HT-29 (cell line): Measurements from ENCODE around the gene ZSCAN20. TPM values are rescaled to one million over a fixed set of nuclear protein-coding genes. Genes with fewer than 3 reads are reported as not detected.

Experiments
- DNase-seq: peaks from one replicate; pipeline ENCODE4 v3.0.0-alpha.2; 2015; ENCODE audit warnings: low spot score
- total RNA-seq: library from RNA; depleted of rRNA; stranded (reverse); fragments of >200 nt; shearing (Covaris generic); gene quantifications from 2 replicates; pipeline ENCODE4 v1.2.3, GENCODE V29; 2014

ZSCAN20 gene
- total RNA-seq, 1 experiment from 2014 or later, result 4.2 TPM

DNA sequence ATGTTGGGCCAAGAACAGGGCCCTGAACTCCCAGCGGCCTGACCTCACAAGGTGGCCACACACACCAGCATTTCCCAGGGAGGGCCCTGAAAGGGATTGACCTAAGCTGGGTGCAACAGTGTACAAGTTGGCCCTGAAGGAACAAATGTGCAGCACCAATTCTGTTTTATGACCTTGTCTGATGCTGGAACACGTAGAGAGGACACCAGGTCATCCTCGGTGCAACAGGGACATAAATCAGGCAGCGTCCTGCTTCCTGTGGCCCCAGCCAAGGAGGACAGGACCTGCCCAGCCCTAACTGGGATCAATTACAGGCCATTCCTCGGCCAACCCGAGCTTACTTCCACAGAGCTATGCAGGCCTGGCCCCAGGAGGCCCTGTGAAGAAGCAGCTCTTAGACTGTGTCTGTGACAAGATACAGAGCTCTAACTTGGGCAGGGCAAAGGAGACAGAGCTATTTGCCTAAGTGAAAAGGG lies 28.7 kb upstream of the ZSCAN20 start:
- DNase-seq, result no peak

DNA sequence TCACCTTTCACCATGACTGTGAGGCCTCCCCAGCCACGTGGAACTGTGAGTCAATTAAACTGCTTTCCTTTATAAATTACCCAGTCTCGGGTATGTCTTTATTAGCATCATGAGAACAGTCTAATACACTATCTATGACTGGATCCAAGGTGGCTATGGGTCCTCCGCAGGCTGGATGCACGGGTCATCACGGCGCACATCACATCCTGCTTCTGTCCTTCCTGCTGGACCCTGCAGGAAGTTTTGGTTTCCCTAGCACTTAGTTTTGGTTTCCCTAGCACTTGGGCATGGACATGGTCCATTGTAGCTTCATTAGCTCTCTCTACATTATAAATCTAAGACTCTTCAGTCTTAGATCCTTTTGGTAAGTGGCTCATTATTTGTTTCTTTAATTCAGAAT lies 27.3 kb upstream of the ZSCAN20 start:
- no peak for DNase-seq

DNA sequence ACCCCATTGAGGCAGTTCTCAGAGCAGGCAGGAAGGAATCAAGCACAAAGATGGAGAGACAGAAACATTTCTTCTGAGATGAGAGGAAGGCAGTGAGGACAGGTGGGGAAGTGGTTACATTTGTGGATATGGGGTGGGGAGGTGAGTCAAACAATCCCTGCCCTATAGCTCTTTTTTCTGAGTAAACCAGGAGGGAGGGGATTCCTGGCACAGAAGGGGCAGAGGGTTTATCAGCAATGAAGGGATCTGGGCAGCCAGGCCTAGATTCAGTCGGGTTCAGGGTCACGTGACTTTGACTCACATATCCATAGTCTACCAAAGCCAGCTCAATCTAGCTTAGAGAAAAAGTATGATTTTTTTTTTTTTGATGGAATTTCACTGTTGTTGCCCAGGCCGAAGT lies 25.9 kb upstream of the ZSCAN20 start:
- DNase-seq, result no peak

DNA sequence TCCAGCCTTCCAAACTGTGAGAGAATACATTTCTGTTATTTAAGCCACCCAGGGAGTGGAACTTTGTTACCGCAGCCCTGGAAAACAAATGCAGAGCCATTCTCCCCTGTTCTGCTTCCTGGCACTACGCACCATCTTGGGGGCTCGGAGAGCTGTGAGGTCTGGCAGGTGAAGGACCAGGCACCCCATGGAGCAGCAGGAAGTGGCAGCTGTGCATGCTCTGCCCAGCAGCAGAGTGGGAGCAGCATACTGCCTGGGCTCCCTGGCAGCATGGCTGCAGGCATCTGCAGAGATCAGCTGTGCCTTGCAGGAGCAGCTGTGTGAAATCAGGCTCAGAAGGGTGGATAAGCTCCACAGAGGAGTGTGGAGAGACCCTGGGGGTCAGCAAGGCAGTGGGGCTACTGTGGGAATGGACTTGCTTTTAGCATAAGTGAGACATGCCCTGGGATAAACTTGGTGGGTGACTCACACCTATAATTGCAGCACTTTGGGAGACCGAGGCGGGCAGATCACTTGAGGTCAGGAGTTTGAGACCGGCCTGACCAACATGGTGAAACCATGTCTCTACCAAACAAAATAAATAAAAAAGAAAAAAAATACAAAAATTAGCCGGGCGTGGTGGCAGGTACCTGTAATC lies 17.7 kb upstream of the ZSCAN20 start:
- no peak for DNase-seq

DNA sequence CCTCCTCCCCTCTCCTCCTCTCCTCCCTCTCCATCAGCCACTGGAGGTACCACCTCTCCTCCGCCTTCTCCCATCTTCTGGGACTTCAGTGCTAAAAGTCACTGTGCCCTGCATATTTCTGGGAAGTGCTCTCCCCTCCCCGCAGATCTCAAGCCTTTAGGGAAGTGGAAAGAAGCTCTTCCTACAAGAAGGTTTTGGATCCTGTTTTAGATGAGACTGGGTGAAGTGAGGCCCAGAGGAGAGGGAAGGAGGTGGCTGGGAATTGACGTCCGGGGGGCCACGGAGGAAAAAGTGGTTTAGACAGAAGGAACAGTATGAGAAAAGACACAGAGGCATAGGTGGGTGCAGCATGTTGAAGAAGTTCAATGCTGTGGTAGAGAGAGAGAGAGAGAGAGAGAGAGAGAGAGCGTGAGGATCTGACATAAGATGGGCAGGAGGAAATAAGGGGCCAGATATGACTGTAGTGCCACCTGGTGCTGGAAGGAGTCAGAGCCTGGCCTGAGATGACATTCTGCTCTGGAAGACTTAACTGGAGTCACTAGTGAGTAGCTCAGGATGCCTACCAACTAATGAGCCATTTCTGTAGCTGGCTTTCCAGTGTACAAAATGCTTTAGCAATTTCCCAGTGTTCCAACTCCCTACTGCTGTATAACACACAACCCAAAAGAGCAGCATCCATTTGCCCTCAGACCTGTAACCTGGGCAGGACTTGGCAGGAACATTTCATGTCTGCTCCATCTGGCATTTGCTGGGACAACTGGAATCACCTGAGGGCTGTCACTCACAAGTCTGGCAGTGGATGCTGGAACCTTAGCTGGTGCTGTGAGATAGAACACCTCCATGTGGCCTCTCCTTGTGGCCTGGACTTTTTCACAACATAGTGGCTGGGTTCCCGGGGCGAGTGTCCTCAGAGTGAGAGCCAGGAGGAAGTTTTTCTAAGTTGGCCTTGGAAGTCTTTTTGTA lies 16.6 kb upstream of the ZSCAN20 start:
- peak; percentile 70 for DNase-seq

DNA sequence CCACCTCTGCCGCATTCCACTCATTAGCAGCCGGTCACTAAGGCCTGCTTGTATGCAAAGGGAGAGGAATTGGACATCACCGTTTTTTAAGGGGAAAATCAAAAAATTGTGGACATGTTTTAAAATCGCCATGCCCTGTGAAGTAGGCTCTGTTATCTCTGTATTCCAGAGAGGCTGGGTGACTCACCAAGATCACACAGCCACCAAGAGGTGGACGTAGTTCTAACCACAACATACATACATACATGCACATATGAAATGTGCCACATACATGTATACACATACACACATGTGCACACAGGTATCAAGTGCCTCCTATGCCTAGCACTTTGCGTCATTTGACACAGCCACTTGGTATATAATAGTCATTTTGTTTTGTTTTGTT lies 16.0 kb upstream of the ZSCAN20 start:
- DNase-seq, result no peak

DNA sequence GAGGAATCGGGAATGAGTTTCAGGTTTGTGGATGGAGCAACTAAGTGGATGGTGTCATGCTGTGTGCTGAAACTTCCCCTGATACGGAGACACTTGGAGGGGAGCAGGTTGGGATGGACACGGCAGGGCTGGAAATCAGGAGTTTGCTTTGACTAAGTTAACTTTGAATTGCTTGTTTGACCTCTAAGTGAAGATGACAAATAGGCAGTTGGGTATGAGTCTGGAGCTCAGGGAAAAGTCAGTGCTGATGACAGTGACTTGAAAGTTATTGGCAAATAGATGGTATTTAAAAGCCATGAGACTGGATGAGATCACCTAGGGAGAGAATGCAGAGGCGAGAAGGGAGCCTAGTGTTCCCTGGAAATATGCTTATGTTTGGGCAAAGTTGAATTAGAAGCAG lies 12.8 kb upstream of the ZSCAN20 start:
- DNase-seq, result no peak

DNA sequence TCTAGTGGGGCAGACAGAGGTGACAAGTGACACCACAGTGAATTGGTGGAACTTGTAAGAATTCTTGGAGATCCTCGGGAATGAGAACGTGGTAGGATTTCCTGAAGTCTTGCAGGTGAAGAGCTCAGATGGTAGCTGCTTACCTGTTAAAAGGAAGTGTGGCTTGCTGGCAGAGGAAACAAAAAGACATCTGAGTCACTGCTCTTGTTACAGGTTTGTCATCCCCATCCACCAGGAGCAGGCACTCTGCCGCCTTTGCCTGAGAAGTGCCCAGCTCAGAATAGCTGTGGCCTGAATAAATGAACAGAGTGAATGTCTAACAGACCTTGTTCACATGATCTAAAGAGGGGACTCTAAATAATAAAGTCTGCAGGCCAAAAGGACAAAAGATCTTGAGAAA lies 12.3 kb upstream of the ZSCAN20 start:
- no peak for DNase-seq

DNA sequence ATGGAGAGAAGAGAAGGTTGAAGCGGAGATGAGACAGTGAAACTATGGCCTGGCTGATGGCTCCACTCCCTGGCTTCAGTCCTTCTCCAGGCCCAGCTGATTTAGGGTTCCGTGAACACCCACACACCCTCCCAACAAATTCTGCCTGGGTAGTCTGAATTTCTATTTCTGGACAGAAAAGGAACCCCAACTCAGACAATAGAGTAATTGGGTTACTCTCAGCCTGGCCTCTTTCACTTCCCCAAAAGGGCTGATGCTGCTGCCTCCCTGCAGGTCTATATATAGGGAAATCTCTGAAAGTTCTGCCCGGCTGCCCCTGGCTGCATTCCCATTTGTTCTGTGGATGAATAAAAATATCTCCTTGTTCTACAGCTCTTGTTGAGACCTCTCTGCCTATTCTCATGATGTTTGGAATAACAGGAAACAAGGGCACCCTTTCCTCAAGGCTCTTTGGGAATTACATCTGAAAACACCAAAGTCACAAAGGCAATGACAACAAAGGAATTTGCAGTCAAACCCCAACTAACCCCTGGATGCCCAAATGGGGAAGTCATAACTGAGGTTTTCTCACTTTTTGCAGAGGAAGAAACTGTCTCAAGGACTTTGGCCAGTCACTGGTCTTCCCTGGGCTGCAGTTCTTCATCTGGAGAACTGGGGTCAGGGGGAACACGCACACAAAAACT lies 11.4 kb upstream of the ZSCAN20 start:
- DNase-seq, result no peak

DNA sequence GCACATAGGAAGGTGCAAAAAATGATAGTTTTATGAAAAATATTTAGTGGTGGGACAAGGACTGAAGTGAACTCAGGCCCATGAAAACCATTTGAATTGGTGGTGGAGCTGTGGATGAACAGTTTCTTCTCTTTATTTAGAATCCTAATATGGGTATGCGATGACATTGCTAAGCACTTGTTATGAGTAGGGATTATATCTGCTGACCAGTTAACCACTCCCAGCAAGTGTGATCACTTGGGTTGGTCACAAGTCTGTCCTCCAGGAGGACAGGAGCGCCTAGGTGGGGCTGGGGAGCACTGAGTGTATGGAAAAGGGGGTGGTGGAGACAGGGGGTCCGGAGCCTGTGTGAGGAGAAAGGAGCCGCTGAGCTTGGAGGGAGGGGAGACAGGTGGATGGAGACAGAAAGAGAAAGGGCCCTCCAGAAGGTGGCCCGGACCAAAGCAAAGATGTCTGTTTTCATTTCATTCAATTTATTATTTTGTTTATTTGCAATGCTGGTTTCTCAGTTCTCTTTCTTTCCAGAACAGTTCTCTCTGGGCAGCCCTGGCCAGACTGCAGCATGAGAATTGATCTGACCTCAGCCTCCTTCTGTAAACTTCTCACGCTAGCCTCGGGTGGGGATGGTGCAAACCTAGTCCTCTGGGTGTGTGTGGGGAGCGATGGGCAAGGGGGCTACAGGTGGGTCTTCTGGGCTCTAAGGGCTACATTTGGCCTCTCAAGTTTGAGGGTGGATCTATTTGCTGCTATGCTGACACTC lies 9.9 kb upstream of the ZSCAN20 start:
- DNase-seq, result no peak

DNA sequence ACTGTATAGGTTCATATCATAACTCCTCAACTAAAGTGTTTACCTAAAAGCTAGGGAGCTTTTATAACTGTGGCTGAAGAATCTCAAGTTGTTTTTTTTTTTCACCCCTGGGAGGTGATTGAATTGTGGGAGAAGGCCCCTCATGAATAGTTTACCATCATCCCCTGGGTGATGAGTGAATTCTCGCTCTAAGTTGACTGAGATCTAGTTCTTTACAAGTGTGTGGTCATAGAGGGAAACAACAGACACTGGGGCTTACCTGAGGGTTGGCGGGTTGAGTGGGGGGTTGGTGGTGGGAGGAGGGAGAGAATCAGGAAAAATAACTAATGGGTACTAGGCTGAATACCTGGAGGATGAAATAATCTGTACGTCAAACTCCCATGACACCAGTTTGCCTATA lies 7.9 kb upstream of the ZSCAN20 start:
- DNase-seq, result no peak

DNA sequence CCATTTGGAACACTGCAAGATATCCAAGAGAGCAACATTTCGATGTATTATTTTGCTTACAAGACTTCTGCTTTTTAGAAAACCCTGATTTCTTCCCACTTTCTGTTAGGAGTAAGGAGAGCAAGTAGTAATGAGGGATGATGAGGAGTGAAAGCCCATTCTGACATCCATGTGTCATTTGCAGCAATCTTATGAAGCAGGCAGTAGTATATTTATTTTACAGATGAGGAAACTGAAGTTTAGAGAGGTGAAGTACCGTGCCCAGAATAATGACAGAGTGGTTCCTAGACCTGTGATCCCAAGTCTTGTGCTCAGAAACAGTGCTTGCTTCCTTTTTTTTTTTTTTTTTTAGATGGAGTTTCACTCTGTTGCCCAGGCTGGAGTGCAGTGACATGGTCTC lies 7.1 kb upstream of the ZSCAN20 start:
- DNase-seq, result no peak

DNA sequence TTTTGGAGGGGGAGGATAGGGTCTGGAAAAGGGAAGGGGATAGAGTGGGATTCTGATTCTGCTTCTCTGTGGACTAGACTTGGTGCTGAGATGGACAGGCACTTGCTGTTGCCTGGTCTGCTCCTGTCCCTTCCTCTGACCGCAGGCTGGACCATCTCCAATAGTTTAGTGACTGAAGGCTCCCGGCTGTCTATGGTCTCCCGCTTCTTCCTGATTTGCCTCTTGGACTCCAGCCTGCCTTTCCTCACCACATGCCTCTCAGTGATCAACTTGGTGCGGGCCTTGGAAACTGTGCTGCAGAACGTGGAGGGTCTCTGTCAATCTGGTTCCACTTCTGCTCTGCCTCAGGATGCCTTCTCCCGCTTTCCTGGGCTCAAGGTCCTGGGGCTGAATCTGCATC lies 6.3 kb upstream of the ZSCAN20 start:
- no peak for DNase-seq

DNA sequence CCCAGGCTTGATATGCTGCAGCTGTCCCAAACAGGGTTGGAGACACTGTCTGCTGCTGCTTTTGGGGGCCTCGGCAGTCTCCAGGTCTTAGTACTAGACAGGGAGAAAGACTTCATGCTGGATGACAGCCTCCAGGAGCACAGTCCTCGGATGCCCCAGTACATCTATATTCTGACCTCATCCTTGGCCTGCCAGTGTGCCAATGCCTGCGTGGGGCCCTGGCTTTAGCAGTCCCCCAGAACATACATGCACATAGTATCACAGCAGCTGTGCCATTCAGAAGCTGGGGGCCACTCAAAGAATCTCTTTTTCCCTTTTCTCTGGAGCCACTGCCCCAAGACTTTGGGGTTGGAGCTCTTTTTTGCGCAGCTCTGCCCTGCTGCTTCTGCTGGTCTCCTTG lies 4.4 kb upstream of the ZSCAN20 start:
- DNase-seq, result no peak

DNA sequence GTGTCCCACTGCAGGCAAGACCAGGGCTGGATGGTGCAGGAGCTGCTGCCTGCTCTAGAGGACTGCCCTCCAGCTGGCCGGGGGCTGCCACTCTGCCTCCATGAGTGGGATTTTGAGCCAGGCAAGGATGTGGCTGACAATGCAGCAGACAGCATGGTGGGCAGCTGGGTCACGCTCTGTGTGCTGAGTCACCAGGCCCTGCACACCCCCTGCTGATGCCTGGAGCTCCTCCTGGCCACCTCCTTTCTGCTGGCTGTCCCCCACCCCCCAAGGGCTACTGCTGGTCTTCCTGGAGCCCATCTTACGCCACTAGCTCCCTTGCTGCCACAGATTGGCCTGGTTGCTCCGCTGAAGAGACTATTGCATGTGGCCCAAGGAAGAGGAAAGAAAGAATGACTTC lies 3.9 kb upstream of the ZSCAN20 start:
- no peak for DNase-seq

DNA sequence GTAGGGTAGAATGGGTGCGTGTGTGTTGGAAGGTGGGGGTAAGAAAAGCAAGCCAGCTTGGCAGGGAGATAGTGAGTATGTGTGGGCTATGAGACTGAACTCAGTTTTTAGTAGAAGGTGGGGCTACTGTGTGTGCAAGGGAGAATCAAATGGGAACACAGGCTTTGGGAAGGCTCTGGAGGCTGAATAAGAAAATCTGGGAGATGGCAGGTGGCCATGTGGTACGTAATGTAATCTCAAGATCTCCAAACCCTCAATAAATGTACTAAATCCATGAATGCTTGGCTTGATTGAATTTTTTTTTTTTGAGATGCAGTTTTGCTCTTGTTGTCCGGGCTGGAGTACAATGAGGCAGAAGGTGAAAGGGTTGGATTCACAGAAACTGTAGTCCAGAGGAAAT lies 3.5 kb upstream of the ZSCAN20 start:
- no peak for DNase-seq

DNA sequence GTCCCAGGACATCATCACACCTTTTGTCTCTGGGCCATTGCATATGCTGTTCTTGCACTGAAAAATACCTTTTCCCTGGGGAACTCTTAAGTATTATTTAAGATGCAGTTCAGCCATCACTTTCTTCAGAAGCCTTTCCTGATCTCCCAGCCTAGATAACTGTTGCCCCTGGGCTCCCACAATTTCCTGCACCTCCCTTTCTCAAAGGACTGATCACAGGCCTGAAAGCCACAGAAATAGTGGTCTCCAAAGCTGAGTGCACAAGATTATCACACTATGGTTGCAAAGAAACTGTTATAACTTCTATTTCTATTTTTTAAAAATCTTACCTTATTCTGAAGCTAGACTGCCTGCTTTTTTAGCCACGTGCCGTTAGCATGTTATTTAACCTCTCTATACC lies 2.8 kb upstream of the ZSCAN20 start:
- DNase-seq, result no peak

DNA sequence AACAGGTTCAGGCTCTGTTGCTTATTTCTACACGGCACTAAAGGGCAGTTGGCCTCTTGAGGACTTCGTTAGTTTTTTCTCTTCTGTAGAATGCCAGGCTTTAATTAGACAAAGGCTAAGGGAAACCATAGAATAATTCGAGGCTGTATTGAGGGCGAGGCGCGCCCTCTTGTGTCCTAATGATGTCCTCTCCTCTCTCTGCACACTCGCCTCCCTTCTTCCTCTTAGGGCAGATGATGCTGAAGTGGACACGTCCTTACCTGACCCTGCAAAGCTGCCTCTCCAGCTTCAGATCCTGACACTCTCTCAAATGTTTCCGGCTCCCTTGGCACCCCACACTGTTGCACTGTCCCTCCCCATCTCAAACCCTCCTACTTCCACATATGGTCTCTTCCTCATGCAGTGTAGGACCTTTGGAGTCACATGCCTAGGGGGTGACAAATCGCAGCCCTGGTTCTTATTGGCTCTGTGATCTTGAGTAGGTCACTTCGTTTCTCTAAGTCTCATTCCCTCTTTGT lies 1.9 kb upstream of the ZSCAN20 start:
- DNase-seq, result peak; percentile 88

DNA sequence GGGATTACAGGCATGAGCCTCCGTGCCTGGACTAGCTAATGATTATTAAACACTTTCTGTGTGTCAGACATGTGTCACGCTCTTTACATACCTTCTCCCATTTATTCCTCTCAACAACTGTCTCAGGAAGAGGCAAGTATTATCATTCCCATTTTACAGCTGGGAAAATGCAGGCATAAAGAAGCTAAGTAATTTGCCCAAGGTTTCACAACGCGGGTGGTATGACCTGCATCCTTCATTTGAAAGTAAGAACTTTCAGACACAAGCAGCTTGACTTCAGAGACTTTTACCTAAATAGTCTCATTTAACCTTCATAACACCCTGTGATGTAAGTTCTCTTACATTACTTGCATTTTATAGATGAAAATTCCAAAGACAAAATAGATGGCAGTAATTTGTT lies 1.0 kb upstream of the ZSCAN20 start:
- no peak for DNase-seq

DNA sequence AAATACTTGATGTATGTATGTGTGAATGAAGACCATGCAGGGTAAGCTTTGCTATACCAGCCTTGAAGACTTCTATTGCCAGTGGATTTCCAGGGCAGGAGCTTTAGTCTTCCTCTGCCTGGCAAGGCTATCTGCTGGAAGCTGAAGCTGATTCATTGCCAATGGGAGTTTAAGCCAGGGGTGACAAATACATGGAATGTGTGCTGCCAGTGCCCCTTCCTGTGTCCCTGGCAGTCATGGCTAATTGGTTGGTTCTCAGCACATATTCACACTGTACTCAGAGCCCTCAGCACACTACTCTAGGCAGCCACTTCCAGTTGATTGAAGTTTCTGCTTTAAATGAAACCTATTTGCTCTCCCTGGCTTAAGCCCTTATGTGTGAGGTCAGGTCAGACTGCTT lies 1.5 kb downstream of the ZSCAN20 start:
- DNase-seq, result no peak

DNA sequence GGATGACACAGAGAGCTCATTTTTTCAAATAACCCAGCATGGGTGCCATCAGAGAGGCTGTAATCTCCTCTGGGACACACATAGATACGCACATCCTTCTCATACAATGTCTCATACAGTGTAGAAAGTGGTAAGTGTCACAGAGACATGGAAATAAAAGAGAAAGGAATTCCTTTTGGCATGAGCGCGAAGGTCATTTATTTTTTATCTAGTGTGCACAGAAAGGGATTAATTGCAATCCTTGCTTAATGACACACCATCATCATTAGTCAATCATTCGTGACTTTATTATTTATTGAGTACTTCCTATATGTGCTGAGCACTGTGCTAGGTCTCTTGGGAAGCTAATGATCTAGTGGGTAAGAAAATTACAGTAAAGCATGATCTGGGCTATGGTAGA lies 5.0 kb downstream of the ZSCAN20 start:
- no peak for DNase-seq

DNA sequence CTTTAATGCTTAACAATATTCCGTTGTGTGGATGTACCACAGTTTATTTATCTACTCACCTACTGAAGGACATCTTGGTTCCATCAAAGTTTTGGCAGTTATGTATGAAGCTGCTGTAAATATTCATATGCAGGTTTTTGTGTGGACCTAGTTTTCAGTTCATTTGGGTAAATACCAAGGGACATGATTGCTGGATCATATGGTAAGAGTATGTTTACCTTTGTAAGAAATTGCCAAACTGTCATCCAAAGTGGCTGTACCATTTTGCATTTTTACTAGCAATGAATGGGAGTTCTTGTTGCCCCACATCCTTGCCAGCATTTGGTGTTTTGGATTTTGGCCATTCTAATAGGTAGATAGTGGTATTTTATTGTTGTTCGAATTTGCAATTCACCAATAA lies 10.0 kb downstream of the ZSCAN20 start:
- DNase-seq, result no peak
